Measurements from ENCODE around the gene DIDO1. TPM values are rescaled to one million over a fixed set of nuclear protein-coding genes. Genes with fewer than 3 reads are reported as not detected.

The DIDO1 gene
- total RNA-seq, 4 donors from 2014 or later, result 64.6 to 143 (median 79.2) TPM

DNA sequence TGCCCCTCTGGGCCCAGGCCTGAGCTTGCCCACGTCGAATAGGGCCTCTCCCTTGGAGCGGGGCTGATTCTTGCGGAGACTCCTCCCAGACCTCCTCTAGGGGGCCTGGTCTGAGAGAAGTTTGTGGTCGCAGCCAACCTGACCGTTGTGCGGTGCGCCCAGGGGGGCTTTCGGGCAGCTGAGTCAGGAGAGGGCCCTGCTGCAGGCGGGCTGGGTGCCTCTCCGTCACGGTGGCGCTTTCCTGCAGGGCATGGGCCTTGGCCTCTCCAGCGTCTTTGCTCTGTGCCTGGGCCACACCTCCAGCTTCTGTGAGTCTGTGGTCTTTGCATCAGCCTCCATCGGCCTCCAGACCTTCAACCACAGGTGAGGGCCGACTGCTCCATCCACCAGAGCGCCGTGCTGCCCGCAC is 39.1 kb upstream of the DIDO1 start:
- TF ChIP-seq POLR2AphosphoS5 (IDR thresholded peaks at IDR 0.05) (no peak), EP300 (IDR thresholded peaks at IDR 0.05) (no peak), POLR2A (IDR thresholded peaks at IDR 0.05) (no peak)
- TF ChIP-seq, protein P1, sequence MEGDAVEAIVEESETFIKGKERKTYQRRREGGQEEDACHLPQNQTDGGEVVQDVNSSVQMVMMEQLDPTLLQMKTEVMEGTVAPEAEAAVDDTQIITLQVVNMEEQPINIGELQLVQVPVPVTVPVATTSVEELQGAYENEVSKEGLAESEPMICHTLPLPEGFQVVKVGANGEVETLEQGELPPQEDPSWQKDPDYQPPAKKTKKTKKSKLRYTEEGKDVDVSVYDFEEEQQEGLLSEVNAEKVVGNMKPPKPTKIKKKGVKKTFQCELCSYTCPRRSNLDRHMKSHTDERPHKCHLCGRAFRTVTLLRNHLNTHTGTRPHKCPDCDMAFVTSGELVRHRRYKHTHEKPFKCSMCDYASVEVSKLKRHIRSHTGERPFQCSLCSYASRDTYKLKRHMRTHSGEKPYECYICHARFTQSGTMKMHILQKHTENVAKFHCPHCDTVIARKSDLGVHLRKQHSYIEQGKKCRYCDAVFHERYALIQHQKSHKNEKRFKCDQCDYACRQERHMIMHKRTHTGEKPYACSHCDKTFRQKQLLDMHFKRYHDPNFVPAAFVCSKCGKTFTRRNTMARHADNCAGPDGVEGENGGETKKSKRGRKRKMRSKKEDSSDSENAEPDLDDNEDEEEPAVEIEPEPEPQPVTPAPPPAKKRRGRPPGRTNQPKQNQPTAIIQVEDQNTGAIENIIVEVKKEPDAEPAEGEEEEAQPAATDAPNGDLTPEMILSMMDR (IDR thresholded peaks at IDR 0.05), result no peak
- WGBS, result 93% methylated on average over 5 of the region's 19 CpGs
- Histone ChIP-seq H3K9me3 (no peaks in the 10 kb centered on the region), H3K27ac (no peak overlapping the region), H3K4me3 (no peak overlapping the region), H3K27me3 (peaks cover 5% of the 10 kb centered on the region), H3K4me1 (peaks cover 11% of the 10 kb centered on the region), H3K36me3 (peaks cover 10% of the 10 kb centered on the region)
- DNase-seq (ENCODE audit: low spot score in 2 of 2), result no peak

DNA sequence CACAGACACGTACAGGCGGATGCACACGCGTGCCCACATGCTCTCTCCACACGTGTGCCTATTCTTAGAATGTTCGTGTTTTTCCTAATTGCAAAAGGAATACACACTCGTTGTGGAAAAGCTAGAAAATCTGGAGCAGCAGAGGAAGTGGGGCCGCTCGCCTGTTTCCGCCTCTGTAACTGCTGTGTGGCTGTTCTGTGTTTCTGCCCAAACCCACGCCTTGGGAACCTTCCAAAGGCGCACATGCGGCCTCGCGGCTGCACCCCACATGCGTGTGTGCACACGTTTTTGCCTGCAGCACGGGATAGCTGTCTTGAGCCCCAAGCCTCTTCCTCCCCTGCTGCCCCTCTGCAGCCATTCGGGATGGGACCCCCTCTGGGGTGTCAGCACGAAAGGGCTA is 38.4 kb upstream of the DIDO1 start:
- Histone ChIP-seq H3K27me3 (no peaks in the 10 kb centered on the region), H3K4me1 (peaks cover 11% of the 10 kb centered on the region), H3K4me3 (no peak overlapping the region), H3K9me3 (no peaks in the 10 kb centered on the region), H3K27ac (no peak overlapping the region), H3K36me3 (peaks cover 10% of the 10 kb centered on the region)
- TF ChIP-seq POLR2AphosphoS5 (IDR thresholded peaks at IDR 0.05) (no peak), EP300 (IDR thresholded peaks at IDR 0.05) (no peak), POLR2A (IDR thresholded peaks at IDR 0.05) (no peak)
- TF ChIP-seq, protein P1 (IDR thresholded peaks at IDR 0.05), result no peak
- DNase-seq (ENCODE audit: low spot score in 2 of 2), result no peak
- whole genome bisulfite sequencing, result 49% methylated on average over 8 of the region's 20 CpGs

DNA sequence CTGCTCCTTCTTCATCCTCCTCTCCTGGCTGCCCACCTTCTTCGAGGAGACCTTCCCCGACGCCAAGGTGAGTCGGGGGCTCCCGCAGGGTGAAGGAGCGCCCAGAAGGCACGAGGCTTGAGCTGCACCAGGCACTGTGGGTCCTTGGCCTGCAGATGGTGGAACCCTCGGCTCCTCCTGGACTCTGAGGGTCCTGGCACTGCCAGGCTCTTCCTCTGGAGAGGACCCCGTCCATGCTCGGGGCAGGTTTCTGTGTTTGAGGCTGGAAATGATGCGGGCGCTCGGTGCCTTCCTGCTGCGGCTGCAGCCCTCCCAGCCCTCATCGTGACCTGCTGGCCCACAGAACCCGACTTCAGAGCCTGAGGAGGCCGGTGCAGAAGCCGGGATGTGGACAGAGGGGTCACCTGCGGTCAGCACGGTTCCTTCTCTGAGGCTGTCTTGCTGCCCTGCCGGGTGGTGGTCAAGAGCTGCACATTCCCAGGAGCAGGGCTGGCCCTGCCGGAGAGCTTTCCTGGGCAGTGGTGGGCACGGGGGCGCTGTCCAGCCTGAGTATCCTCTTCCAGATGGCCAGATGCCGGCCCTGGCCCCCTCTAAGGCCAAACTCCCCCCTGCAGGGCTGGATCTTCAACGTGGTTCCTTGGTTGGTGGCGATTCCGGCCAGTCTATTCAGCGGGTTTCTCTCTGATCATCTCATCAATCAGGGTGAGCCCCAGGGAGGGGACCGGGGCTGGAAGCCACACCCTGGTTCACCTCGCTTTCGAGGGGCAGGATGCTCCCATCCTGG is 37.5 kb upstream of the DIDO1 start:
- 91% methylated on average over 16 of the region's 32 CpGs for WGBS

DNA sequence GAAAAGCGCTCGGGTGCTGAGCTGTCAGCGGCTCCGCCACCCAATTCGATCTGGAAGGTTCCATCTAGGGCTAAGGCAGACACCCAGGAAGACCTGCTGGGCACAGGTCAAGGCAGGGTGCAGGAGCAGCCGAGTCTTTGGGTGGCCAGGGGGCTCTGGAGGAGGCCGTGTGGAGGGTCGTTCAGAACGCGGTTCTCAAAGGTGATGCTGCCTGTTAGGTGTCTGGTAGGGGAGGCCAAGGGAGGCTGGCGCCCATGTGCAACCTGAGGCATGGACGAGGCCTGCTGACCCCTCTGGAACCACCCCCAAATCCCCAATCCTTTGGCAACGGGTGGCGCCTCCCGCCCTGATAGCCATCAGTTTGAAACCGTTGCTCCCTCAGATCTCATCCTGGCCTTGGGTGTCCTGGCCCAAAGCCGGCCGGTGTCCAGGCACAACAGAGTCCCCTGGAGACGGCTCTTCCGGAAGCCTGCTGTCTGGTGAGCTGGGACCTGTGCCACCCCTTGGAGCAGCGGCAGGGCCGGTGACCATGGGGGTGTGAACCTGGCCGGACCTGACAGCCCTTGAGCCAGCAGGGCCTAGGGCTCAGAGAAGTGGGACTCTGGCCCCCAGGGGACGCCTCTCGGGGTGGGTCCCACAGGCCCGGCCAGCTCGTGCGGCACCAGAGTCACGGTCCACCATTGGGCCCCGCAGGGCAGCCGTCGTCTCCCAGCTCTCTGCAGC is 36.7 kb upstream of the DIDO1 start:
- Histone ChIP-seq H3K27me3 (no peaks in the 10 kb centered on the region), H3K9me3 (no peaks in the 10 kb centered on the region), H3K4me3 (no peak overlapping the region), H3K27ac (no peak overlapping the region), H3K4me1 (peaks cover 11% of the 10 kb centered on the region), H3K36me3 (peaks cover 12% of the 10 kb centered on the region)
- DNase-seq (ENCODE audit: low spot score in 2 of 2), result no peak
- WGBS, result 88% methylated on average over 14 of the region's 32 CpGs
- TF ChIP-seq POLR2AphosphoS5 (IDR thresholded peaks at IDR 0.05) (no peak), EP300 (IDR thresholded peaks at IDR 0.05) (no peak), POLR2A (IDR thresholded peaks at IDR 0.05) (no peak)
- TF ChIP-seq, protein P1 (IDR thresholded peaks at IDR 0.05), result no peak

More for the DNA sequence above, 37.5 kb upstream of the DIDO1 start:
- TF ChIP-seq, protein P1 (IDR thresholded peaks at IDR 0.05), result no peak
- no peak for TF ChIP-seq POLR2AphosphoS5 (IDR thresholded peaks at IDR 0.05)
- TF ChIP-seq EP300 (IDR thresholded peaks at IDR 0.05), result no peak
- no peak for TF ChIP-seq POLR2A (IDR thresholded peaks at IDR 0.05)
- H3K27ac ChIP-seq, result no peak overlapping the region
- H3K9me3 ChIP-seq, result no peaks in the 10 kb centered on the region
- H3K4me1 ChIP-seq, result peaks cover 11% of the 10 kb centered on the region
- no peak overlapping the region for H3K4me3 ChIP-seq
- no peaks in the 10 kb centered on the region for H3K27me3 ChIP-seq
- H3K36me3 ChIP-seq, result peaks cover 10% of the 10 kb centered on the region
- DNase-seq (ENCODE audit: low spot score in 2 of 2), result no peak

DNA sequence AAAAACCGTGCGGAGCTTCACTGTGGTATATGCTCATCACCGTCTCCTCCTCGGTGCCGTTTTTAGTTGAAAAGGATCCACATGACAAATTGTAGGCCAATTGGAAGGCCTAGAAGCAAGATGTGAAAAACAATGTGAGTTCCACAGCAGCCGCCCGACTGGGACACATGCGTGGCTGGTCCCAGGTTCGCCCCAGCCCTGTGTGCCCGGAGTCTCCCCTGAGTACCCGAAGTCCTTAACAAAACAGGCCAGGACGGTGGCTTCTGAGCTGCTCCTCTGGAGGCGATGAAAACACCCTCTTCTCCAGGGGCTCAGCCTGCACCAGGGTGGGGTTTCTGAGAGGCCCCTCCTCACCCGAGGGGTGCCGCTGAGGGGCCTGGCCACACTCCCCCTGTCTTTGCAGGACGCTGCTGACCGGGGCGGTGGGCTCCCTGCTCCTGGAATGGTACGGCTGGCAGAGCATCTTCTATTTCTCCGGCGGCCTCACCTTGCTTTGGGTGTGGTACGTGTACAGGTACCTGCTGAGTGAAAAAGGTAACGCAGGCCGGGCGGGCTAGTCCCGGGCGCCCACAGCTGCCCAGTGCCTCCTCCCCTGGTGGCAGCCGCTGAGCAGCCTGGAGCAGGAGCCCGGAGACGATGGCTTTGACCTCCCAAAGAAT is 36.0 kb upstream of the DIDO1 start:
- no peak for DNase-seq (ENCODE audit: low spot score in 2 of 2)
- TF ChIP-seq, protein P1 (IDR thresholded peaks at IDR 0.05), result no peak
- TF ChIP-seq POLR2A (IDR thresholded peaks at IDR 0.05) (no peak), POLR2AphosphoS5 (IDR thresholded peaks at IDR 0.05) (no peak), EP300 (IDR thresholded peaks at IDR 0.05) (no peak)
- Histone ChIP-seq H3K4me1 (peaks cover 11% of the 10 kb centered on the region), H3K36me3 (peaks cover 12% of the 10 kb centered on the region), H3K27me3 (no peaks in the 10 kb centered on the region), H3K27ac (no peak overlapping the region), H3K9me3 (no peaks in the 10 kb centered on the region), H3K4me3 (no peak overlapping the region)
- WGBS, result 87% methylated on average over 15 of the region's 30 CpGs
